Effector memory CD8-positive, alpha-beta T cell (primary cell): ENCODE measurements around the gene EOLA1.
"Not testable (repeated sequence)": the region's sequence is repeated elsewhere in the genome, so short reads cannot be mapped to it uniquely, and the experiment has no call there.

Experiments used
- ATAC-seq: fragments of 150-1000 bp; cut with Tn5 transposase; replicated peaks from 2 replicates; pipeline ENCODE4 v1.10.0; 2021; ENCODE audit warnings: mild to moderate bottlenecking, moderate library complexity
- DNase-seq, 3 experiments: peaks; one replicate each; pipeline ENCODE4 v3.0.0; 2021
- H3K27ac Mint-ChIP-seq, 2 donors: one replicate each; pipeline ENCODE4 v1.8.0; 2022; ENCODE audit warnings: mild to moderate bottlenecking in 2 of 2, mixed read lengths in 2 of 2, moderate library complexity in 2 of 2
- H3K27me3 Mint-ChIP-seq, 2 donors: one replicate each; pipeline ENCODE4 v1.8.0; 2022; ENCODE audit warnings: mixed read lengths in 2 of 2
- H3K36me3 Mint-ChIP-seq: one replicate; pipeline ENCODE4 v1.8.0; 2022; ENCODE audit warnings: mild to moderate bottlenecking, moderate library complexity, mixed read lengths; ENCODE audit not compliant: insufficient read depth
- H3K4me1 Mint-ChIP-seq, 2 donors: one replicate each; pipeline ENCODE4 v1.8.0; 2022; ENCODE audit warnings: low read depth in 2 of 2, mixed read lengths in 2 of 2
- H3K4me3 Mint-ChIP-seq, 2 donors: one replicate each; pipeline ENCODE4 v1.8.0; 2022; ENCODE audit warnings: mild to moderate bottlenecking in 2 of 2, mixed read lengths in 2 of 2, moderate library complexity in 2 of 2
- H3K9me3 Mint-ChIP-seq, 2 donors: one replicate each; pipeline ENCODE4 v1.8.0; 2022; ENCODE audit warnings: mixed read lengths in 2 of 2
- total RNA-seq, 9 experiments: gene quantifications; one replicate each; lab custom pipeline; 2026; lab: John Stamatoyannopoulos, UW

EOLA1 gene
- 16.1 to 51.8 (median 21.7) reads per million in 9 experiments for total RNA-seq

DNA sequence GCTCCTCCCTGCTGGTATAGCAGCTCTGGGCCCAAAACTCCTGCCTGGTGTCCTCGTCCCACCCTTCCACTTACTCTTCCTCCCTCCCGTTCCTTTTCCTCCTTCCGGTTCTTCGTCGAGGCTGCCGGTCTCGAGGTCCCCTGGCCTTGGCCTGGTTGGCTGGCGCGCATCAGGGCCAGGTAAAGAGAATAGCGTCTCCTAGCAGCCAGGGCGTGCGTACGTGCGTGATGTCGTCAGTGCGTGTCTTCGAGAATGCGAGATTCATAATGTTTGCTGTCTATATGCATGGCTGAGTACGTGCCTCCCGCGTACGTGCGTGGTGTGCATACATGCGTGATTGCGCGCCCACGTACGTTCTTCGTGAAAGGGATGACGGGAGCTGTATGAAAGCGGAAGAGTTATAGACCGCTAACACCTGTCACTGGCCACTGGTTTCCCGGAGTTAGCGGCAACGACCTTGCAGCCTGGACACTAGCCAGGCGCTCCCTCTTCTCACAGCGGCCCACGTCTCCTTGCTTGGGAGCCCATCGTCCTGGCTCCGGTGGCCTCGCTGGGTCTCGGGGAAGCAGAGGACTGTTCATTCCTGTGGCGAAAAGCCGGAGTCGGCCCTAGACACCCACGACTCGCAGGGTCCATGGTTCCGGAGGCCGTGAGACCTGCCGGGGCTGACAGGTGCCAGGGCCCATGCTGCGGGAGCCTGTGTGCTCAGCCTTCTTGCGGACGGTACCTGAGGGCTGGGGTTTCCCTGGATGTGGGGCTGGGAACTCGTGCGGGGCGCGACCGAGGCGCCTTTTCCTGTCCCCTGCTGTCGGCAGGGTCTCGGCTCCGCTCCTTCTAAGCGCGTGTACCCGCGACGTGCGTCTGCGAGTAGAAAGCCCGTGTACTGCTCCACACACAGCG is at the start of gene EOLA1:
EOLA1 (plus strand) TSS at position 392 of the 900 bp plus-strand sequence. CDS start 4,619 bp downstream, outside the sequence.
- H3K9me3 Mint-ChIP-seq: no peaks in the 10 kb centered on the region

GRCh38 chrX:149491812-149492211 is 49.0 kb upstream of the EOLA1 start:
- Mint-ChIP-seq H3K4me3 (no peak overlapping the region), H3K27me3 (no peaks in the 10 kb centered on the region), H3K27ac (no peak overlapping the region), H3K36me3 (peaks cover 9% of the 10 kb centered on the region), H3K4me1 (peaks cover 12 to 15% of the 10 kb centered on the region in 2 donors), H3K9me3 (no peaks in the 10 kb centered on the region)
- DNase-seq: no peak
- ATAC-seq: no peak

More for the DNA sequence above, at the start of gene EOLA1:
- Mint-ChIP-seq H3K4me3 (peak within 1 kb of the TSS; percentile 81 to 93), H3K4me1 (peaks cover 0 to 19% of the 10 kb centered on the region in 2 donors), H3K27ac (peak within 1 kb of the TSS; percentile 97 to 100), H3K36me3 (peaks cover 35% of the 10 kb centered on the region), H3K27me3 (no peaks in the 10 kb centered on the region)
- ATAC-seq: peak; percentile 69
- peak; percentile 81 to 82 (median 82) for DNase-seq

DNA sequence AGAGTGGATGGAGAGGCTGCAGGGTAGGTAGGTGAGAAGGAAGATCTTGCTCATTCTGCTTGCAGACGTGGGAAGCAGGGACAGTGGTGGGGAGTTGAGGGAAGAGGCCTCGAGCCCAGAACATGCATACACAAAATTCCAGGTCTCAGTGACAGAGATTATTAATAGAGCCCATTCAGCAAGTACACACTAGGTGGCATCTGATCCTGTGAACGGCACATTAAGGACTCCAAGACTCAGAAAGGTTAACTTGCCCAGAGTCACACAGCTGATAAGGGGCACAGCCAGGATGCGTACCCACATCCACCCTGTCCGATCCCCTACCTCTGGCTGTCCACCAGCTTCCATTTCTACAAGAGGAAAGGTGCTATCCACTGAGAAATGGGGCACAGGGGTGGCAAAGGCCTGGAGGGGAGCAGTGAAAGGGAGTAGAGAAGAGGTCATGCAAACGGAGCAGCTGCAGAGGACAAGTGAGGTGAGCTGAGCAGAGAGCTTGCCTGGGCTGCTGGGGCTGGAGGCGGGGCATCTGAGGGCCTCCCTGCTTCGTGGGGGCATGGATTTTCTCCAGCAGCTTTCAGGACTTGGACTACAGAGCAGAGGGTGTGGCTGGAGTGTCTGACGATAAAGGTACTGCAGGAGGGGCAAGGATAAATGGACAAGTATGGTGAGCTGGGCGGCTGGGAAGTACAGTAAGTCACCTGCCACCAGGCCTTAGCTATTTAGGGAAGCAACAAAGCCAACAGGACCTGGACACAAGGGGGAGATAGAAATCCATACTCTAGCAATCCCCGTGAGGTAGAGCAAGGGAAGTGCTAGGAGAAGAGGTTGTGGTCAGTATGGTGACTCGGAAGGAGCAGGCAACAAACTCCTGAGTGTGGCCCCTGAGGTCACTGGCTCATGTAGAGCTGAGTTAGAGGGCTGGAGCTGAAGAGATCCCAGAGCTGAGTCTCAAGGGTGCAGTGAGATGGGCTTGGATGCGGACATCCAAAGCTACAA is 46.9 kb upstream of the EOLA1 start:
- Mint-ChIP-seq H3K9me3 (no peaks in the 10 kb centered on the region), H3K27ac (no peak overlapping the region), H3K4me1 (peaks cover 12 to 16% of the 10 kb centered on the region in 2 donors), H3K4me3 (no peak overlapping the region), H3K27me3 (no peaks in the 10 kb centered on the region), H3K36me3 (no peaks in the 10 kb centered on the region)
- DNase-seq: no peak
- peak; percentile 9 for ATAC-seq

DNA sequence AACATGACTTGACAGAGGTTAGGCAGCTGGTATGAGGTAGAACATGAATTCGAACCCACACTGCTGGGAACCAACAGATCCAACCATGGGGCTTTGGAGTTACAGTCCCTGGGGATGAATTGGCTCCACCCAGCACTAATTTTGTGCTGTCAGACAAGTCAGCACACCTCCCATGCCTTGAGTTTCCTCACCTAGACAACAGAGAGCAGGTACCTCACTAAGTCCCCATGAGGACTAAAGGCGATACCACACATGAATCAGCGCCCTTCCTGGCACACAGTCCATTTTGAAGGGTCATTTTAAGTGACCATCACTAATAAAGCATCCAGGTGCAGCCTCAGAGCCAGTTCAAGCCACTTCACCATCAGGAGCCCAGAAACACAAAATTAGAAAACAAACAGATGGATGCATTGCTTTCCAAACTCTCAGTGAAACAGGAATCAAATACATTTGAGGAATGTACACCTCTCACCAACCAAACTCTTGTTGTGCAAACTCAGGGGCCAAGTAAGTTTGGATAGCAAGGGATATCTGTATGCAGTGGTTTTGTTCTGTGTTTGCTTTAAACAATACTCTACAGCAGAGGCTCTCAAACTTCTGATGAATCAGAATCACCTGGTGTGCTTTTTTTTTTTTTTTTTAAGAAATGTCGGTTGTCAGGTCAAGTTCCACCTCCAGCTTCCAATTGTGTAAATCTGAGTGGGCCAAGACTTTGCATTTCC is 45.8 kb upstream of the EOLA1 start:
- no peaks in the 10 kb centered on the region for H3K9me3 Mint-ChIP-seq
- ATAC-seq (no peak), DNase-seq (no peak)
- H3K27ac Mint-ChIP-seq: peak overlapping the region in 1 of 2 donors; percentile 77
- no peaks in the 10 kb centered on the region for H3K27me3 Mint-ChIP-seq
- H3K4me3 Mint-ChIP-seq: no peak overlapping the region
- no peaks in the 10 kb centered on the region for H3K36me3 Mint-ChIP-seq
- H3K4me1 Mint-ChIP-seq: peaks cover 14 to 16% of the 10 kb centered on the region in 2 donors

DNA sequence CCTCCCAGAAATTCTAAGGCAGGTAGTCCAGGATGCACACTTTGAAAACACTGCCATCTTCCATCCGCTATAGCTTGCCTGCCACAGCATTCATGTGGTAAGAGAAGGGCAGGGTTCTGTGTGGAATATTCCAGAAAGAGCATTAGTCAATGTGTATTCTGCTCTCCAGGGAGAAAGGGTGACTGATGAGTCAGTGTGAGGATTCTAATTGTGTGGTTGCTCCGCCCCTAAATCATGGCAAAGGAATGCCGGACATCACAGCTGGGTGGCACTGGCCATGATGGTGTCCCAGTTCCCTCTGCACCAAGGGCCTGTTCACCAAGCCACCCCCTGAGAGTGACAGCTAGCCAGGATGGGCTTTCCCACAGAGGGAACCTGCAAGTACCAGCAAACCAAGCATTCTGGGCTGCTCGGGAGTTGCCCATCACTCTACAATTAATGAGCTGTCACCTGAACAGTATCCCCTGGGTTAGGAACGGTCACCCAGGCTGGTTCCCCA is 45.2 kb upstream of the EOLA1 start:
- DNase-seq (no peak), ATAC-seq (no peak)
- H3K27me3 Mint-ChIP-seq: no peaks in the 10 kb centered on the region
- H3K9me3 Mint-ChIP-seq: no peaks in the 10 kb centered on the region
- no peak overlapping the region for H3K4me3 Mint-ChIP-seq
- peaks cover 16 to 17% of the 10 kb centered on the region in 2 donors for H3K4me1 Mint-ChIP-seq
- H3K27ac Mint-ChIP-seq: peak overlapping the region in 1 of 2 donors; percentile 77
- no peaks in the 10 kb centered on the region for H3K36me3 Mint-ChIP-seq

- Mint-ChIP-seq H3K27ac (peak overlapping the region; percentile 35 to 77), H3K9me3 (no peaks in the 10 kb centered on the region), H3K36me3 (no peaks in the 10 kb centered on the region), H3K27me3 (no peaks in the 10 kb centered on the region), H3K4me3 (no peak overlapping the region), H3K4me1 (peaks cover 16 to 18% of the 10 kb centered on the region in 2 donors)
- DNase-seq (no peak), ATAC-seq (no peak)
Measured at GRCh38 chrX:149497054-149497453, 43.8 kb upstream of the EOLA1 start.

DNA sequence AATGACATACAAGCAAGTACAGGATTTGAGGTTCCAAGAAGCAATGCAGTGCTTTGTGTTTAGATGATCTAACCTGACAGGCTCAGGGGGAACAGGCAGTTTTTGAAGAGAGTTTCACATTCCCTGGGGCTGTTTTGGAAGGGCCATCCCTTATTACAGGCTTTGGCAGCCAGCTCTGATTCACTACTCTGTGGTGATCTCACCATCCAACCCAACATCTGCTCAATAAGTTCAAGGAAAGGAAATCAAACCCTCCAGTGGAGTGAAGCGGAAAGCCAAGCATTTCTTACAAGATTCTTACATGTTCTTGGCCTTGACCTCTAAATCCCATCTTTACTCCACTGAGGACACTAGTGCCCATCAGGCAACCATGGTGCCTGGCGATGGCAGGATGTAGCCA is 43.2 kb upstream of the EOLA1 start:
- Mint-ChIP-seq H3K27ac (peak overlapping the region; percentile 31 to 51), H3K9me3 (no peaks in the 10 kb centered on the region), H3K4me1 (peaks cover 16 to 20% of the 10 kb centered on the region in 2 donors), H3K27me3 (no peaks in the 10 kb centered on the region), H3K36me3 (no peaks in the 10 kb centered on the region), H3K4me3 (peak overlapping the region in 1 of 2 donors; percentile 35)
- DNase-seq (no peak), ATAC-seq (no peak)

DNA sequence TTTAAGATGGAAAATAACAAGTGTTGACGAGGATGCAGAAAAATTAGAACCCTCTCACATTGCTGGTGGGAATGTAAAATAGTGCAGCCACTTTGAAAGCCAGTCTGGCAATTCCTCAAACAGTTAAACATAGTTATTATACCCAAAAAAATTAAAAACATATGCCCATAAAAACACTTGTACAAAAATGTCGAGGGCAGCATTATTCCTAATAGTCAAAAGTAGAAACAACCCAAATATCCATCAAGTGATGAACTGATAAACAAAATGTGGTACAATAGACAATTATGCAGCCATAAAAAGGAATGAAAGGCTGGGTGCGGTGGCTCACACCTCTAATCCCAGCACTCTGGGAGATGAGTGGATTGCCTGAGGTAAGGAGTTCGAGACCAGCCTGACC is 42.0 kb upstream of the EOLA1 start:
- no peaks in the 10 kb centered on the region for H3K27me3 Mint-ChIP-seq
- H3K4me1 Mint-ChIP-seq: peaks cover 16 to 24% of the 10 kb centered on the region in 2 donors
- no peak for DNase-seq
- H3K27ac Mint-ChIP-seq: peak overlapping the region in 1 of 2 donors; percentile 8
- no peaks in the 10 kb centered on the region for H3K36me3 Mint-ChIP-seq
- no peak for ATAC-seq
- peak overlapping the region in 1 of 2 donors; percentile 3 for H3K4me3 Mint-ChIP-seq
- H3K9me3 Mint-ChIP-seq: no peaks in the 10 kb centered on the region

- no peaks in the 10 kb centered on the region for H3K9me3 Mint-ChIP-seq
- ATAC-seq (no peak), DNase-seq (no peak)
- H3K4me3 Mint-ChIP-seq: no peak overlapping the region
- H3K36me3 Mint-ChIP-seq: no peaks in the 10 kb centered on the region
- no peaks in the 10 kb centered on the region for H3K27me3 Mint-ChIP-seq
- H3K27ac Mint-ChIP-seq: peak overlapping the region; percentile 68 to 84
- peaks cover 25 to 31% of the 10 kb centered on the region in 2 donors for H3K4me1 Mint-ChIP-seq
Measured at GRCh38 chrX:149499766-149500165, 41.0 kb upstream of the EOLA1 start.

GRCh38 chrX:149502923-149503322 is 37.9 kb upstream of the EOLA1 start:
- not testable (repeated sequence) for H3K9me3 Mint-ChIP-seq
- peaks cover 27 to 31% of the 10 kb centered on the region in 2 donors for H3K4me1 Mint-ChIP-seq
- peak; percentile 7 for ATAC-seq

GRCh38 chrX:149503446-149503845 is 37.4 kb upstream of the EOLA1 start:
- ATAC-seq: peak; percentile 61
- peaks cover 27 to 29% of the 10 kb centered on the region in 2 donors for H3K4me1 Mint-ChIP-seq

More at GRCh38 chrX:149502923-149503322, 37.9 kb upstream of the EOLA1 start:
- H3K36me3 Mint-ChIP-seq, DNase-seq, H3K27me3 Mint-ChIP-seq: not testable (repeated sequence)
- peak overlapping the region; percentile 48 to 95 for H3K4me3 Mint-ChIP-seq
- H3K27ac Mint-ChIP-seq: peak overlapping the region; percentile 99 to 100

DNA sequence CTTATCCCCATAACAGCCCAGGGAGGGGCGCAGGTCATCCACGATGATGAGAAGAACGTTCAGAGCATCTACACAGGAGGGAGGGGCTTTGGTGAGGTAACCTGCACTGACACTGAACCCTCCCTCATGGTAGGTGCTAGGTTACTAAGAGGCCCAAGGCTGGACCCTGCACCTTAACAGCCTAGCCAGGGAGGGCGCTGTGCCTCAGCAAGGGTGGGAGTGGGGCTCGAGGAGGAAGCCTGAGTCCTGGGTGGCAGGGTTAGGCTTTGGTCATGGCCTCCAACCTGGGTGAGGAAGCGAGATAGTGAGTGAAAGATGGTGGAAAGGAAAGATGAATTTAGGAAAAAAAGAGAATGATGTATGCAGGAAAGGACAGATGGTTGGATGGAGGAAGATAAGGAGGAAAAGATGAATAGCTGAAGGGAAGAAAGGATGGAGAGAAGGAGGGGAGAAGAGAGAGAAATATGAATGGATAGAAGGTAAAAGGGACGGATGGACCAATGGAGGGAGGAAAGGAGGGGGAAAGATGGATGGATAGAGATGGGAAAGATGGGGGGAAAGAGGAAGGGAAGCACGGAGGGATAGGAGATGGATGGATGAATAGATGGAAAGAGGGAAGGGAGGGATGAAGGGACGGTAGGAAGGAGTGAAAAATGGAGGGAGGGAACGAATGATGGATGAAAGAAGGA is 36.4 kb upstream of the EOLA1 start:
- Mint-ChIP-seq H3K36me3 (no peaks in the 10 kb centered on the region), H3K4me3 (peak overlapping the region; percentile 95 to 97), H3K27ac (peak overlapping the region; percentile 99 to 100), H3K4me1 (peaks cover 27 to 29% of the 10 kb centered on the region in 2 donors), H3K27me3 (no peaks in the 10 kb centered on the region), H3K9me3 (no peaks in the 10 kb centered on the region)
- ATAC-seq: peak; percentile 52
- peak; percentile 70 to 74 (median 71) for DNase-seq

More at GRCh38 chrX:149503446-149503845, 37.4 kb upstream of the EOLA1 start:
- H3K27me3 Mint-ChIP-seq, H3K36me3 Mint-ChIP-seq, H3K9me3 Mint-ChIP-seq: not testable (repeated sequence)
- DNase-seq: peak; percentile 62 to 73 (median 64)
- Mint-ChIP-seq H3K27ac (peak overlapping the region; percentile 99 to 100), H3K4me3 (peak overlapping the region; percentile 95 to 97)
